ENCODE results near the gene CRAT.

DNA sequence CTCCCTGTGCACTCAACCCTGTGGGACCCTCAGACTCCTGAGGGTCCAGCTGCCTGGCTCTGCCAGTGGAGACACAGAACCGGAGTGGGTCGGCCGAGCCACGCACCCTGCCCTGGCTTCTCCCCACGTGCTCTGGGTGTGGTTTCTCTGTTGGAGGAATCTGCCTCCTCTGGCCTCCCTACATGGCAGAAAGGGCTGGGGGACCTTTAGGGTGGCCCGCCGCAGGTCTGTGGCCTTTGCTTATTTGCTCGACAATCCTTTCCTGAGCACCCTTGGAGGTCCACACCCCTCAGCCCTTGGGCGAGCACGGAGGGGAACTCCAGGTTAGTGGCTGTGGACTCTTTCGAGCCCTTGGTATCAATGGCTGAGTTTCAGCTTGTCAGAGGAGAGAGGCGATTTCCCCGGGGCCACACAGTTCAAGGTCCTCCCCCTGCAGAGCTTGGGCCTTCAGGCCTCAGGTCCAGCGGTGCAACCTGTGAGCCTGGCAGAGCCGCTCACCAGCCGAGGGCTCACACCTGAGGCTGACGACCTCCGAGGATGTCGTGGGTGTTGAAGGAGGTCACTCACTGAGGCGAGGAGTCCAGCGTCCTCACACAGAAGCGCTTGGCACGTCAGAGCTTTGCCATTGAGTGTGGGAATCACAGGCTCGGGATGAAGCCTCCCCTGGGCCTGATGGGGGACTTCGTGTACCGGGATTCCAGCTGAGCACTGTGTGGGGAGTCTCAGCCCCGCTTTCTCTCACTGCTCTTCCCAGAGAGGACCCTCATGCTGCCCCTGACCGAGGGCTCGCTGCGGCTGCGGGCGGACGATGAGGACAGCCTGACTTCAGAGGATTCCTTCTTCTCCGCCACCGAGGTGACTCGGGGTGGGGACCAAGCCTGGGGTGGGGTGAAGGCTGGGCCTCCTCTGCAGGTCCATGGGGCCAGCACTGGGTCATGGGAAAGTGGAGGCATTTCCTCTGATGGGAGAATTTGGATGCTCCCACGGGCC, 50.5 kb downstream of the CRAT start:
- TF ChIP-seq, protein P1, sequence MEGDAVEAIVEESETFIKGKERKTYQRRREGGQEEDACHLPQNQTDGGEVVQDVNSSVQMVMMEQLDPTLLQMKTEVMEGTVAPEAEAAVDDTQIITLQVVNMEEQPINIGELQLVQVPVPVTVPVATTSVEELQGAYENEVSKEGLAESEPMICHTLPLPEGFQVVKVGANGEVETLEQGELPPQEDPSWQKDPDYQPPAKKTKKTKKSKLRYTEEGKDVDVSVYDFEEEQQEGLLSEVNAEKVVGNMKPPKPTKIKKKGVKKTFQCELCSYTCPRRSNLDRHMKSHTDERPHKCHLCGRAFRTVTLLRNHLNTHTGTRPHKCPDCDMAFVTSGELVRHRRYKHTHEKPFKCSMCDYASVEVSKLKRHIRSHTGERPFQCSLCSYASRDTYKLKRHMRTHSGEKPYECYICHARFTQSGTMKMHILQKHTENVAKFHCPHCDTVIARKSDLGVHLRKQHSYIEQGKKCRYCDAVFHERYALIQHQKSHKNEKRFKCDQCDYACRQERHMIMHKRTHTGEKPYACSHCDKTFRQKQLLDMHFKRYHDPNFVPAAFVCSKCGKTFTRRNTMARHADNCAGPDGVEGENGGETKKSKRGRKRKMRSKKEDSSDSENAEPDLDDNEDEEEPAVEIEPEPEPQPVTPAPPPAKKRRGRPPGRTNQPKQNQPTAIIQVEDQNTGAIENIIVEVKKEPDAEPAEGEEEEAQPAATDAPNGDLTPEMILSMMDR (IDR thresholded peaks at IDR 0.05) = no peak
- TF ChIP-seq POLR2A (IDR thresholded peaks at IDR 0.05) = no peak
